Measurements from ENCODE around the gene KIF1A. TPM values are rescaled to one million over a fixed set of nuclear protein-coding genes. Genes with fewer than 3 reads are reported as not detected.

KIF1A gene
- total RNA-seq, 4 donors from 2014 or later: 2.9 to 15.9 (median 3.2) TPM

- peaks cover 44% of the 10 kb centered on the region for H3K27me3 ChIP-seq
- 30% methylated on average over 2 of the region's 9 CpGs for WGBS
Measured at GRCh38 chr2:240731178-240731545, 88.9 kb downstream of the KIF1A start.

GRCh38 chr2:240730501-240731177 lies 89.4 kb downstream of the KIF1A start:
- Histone ChIP-seq H3K4me3 (no peak overlapping the region), H3K4me1 (no peaks in the 10 kb centered on the region), H3K9me3 (no peaks in the 10 kb centered on the region), H3K27me3 (peaks cover 48% of the 10 kb centered on the region), H3K36me3 (no peaks in the 10 kb centered on the region), H3K27ac (no peak overlapping the region)
- no peak for TF ChIP-seq CTCF (IDR thresholded peaks at IDR 0.05)
- DNase-seq (ENCODE audit: low spot score in 2 of 2): no peak
- 75% methylated on average over 7 of the region's 10 CpGs for WGBS

More at GRCh38 chr2:240731178-240731545, 88.9 kb downstream of the KIF1A start:
- Histone ChIP-seq H3K4me1 (no peaks in the 10 kb centered on the region), H3K27ac (no peak overlapping the region), H3K9me3 (no peaks in the 10 kb centered on the region), H3K36me3 (no peaks in the 10 kb centered on the region), H3K4me3 (no peak overlapping the region)
- no peak for DNase-seq (ENCODE audit: low spot score in 2 of 2)
- TF ChIP-seq POLR2A (IDR thresholded peaks at IDR 0.05): no peak
- TF ChIP-seq POLR2AphosphoS5 (IDR thresholded peaks at IDR 0.05): no peak
- no peak for TF ChIP-seq EP300 (IDR thresholded peaks at IDR 0.05)
- no peak for TF ChIP-seq CTCF (IDR thresholded peaks at IDR 0.05)

- H3K4me3 ChIP-seq: no peak overlapping the region
- DNase-seq (ENCODE audit: low spot score in 2 of 2): no peak
- no peak overlapping the region for H3K27ac ChIP-seq
- H3K9me3 ChIP-seq: no peaks in the 10 kb centered on the region
- no peaks in the 10 kb centered on the region for H3K36me3 ChIP-seq
- 92% methylated on average over 7 of the region's 7 CpGs for WGBS
- no peak for TF ChIP-seq EP300 (IDR thresholded peaks at IDR 0.05)
- TF ChIP-seq CTCF (IDR thresholded peaks at IDR 0.05): no peak
- TF ChIP-seq POLR2A (IDR thresholded peaks at IDR 0.05): no peak
- no peak for TF ChIP-seq POLR2AphosphoS5 (IDR thresholded peaks at IDR 0.05)
- peaks cover 44% of the 10 kb centered on the region for H3K27me3 ChIP-seq
- H3K4me1 ChIP-seq: no peaks in the 10 kb centered on the region
Measured at GRCh38 chr2:240728827-240729226, 91.2 kb downstream of the KIF1A start.

GRCh38 chr2:240728361-240728760 lies 91.7 kb downstream of the KIF1A start:
- TF ChIP-seq CTCF (IDR thresholded peaks at IDR 0.05): no peak
- no peak for TF ChIP-seq POLR2A (IDR thresholded peaks at IDR 0.05)
- no peak for TF ChIP-seq EP300 (IDR thresholded peaks at IDR 0.05)
- TF ChIP-seq POLR2AphosphoS5 (IDR thresholded peaks at IDR 0.05): no peak
- Histone ChIP-seq H3K4me3 (no peak overlapping the region), H3K4me1 (no peaks in the 10 kb centered on the region), H3K27me3 (peaks cover 44% of the 10 kb centered on the region), H3K9me3 (no peaks in the 10 kb centered on the region), H3K27ac (no peak overlapping the region), H3K36me3 (no peaks in the 10 kb centered on the region)
- WGBS: 62% methylated on average over 9 of the region's 10 CpGs
- DNase-seq (ENCODE audit: low spot score in 2 of 2): no peak

GRCh38 chr2:240727913-240728312 lies 92.1 kb downstream of the KIF1A start:
- no peak for TF ChIP-seq EP300 (IDR thresholded peaks at IDR 0.05)
- TF ChIP-seq POLR2A (IDR thresholded peaks at IDR 0.05): no peak
- TF ChIP-seq CTCF (IDR thresholded peaks at IDR 0.05): no peak
- no peak for TF ChIP-seq POLR2AphosphoS5 (IDR thresholded peaks at IDR 0.05)
- WGBS: 90% methylated on average over 12 of the region's 15 CpGs
- Histone ChIP-seq H3K4me1 (no peaks in the 10 kb centered on the region), H3K9me3 (no peaks in the 10 kb centered on the region), H3K27me3 (peaks cover 39% of the 10 kb centered on the region), H3K36me3 (no peaks in the 10 kb centered on the region), H3K27ac (no peak overlapping the region), H3K4me3 (no peak overlapping the region)
- no peak for DNase-seq (ENCODE audit: low spot score in 2 of 2)

Measured in suprapubic skin (tissue), 4 donors.